NCI-H345 treated with DMSO at 0.1 percent for 48 hours (cell line): ENCODE data around the gene NUP58.

ENCODE experiments used
- DNase-seq: peaks from one replicate; lab custom pipeline; 2025; ENCODE audit not compliant: unreplicated experiment; lab: John Stamatoyannopoulos, UW

NUP58 gene, protein sequence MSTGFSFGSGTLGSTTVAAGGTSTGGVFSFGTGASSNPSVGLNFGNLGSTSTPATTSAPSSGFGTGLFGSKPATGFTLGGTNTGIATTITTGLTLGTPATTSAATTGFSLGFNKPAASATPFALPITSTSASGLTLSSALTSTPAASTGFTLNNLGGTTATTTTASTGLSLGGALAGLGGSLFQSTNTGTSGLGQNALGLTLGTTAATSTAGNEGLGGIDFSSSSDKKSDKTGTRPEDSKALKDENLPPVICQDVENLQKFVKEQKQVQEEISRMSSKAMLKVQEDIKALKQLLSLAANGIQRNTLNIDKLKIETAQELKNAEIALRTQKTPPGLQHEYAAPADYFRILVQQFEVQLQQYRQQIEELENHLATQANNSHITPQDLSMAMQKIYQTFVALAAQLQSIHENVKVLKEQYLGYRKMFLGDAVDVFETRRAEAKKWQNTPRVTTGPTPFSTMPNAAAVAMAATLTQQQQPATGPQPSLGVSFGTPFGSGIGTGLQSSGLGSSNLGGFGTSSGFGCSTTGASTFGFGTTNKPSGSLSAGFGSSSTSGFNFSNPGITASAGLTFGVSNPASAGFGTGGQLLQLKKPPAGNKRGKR

DNA sequence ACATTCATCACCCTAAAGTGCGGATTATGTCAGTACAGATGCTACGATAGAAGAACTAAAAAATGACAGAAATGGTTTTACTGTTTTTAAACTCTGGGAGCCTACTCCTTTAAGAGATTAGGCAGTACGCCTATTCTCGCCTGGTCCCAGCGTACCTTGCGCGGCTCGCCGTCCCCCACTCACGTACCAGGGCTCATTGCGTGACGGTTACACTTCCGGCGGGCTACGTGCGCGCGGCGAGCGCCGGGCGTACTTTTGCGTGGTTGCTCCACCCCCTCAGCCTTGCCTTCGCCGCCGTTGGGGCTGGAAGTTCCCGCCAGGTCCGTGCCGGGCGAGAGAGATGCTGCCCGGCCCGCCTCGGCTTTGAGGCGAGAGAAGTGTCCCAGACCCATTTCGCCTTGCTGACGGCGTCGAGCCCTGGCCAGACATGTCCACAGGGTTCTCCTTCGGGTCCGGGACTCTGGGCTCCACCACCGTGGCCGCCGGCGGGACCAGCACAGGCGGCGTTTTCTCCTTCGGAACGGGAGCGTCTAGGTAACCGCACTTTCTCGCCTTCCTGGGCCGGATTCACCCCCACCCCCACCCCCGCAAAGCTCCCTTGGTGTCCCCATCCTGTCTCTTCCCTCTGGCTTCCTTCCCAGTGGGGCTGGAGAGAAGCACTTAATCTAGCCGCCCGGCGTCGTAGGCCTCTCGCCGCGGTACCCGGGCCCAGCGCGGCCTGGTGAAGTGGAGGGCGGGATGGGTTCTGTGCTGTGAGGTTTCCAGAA is at the start of gene NUP58:
Gene NUP58, plus strand, starts transcription at position 279 of the 767 bp plus-strand sequence. Its CDS starts 149 bp downstream, at position 428.
- peak; percentile 68 for DNase-seq

DNA sequence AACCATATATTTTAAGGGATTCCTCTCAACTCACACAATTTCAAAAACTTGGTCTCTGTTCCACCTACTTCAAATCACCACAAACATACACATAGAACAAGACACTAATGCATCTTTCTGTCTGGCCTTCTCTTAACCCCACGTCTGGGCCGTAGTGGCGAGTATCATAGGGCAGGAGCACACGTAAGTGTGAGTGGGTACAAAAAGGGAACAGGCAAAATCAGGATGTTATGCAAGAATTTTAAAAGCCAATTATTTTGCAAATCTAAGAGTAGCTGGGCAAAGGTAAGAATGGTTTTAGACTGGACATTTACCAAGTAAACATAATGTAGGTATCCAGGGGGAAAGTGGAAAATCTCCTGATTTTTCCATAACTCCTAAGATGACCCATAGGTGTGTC is 49.2 kb upstream of the NUP58 start:
- no peak for DNase-seq

DNA sequence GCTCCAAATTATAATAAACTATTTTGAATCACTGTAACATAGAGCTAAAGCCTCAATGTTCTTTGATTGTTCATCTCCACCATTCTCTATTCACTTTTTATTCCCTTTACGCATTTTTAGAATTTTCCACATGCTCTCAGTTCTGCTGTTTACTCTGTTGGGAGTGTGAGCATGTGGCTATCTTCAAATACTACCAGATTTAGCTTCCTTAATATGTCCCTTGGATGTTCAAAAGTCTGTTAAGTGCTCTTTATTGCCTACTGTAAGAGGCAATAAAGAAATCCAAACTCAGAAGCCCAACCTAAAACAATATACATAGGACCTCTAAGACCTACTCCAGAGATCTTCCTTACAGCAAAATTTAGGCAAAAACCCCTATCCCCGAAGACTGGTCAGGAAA is 48.7 kb upstream of the NUP58 start:
- DNase-seq: no peak

DNA sequence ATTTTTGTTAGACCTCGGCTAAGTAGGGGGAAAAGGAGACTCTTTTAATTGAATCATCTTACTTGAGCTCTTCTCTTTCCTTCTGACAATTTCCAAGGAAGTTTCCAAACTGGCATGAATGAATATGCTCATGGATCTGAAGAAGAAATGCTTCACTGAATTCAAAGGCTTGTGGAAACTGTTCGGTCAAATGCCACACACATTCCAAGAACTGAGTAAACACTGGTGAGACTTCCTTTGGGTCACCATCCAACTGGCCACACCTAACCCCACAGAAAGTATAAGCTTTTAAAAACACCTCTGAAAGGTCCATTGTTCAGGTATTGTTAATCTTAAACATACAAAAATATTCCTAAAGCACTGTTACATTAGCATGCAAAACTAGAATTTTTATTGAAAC is 47.7 kb upstream of the NUP58 start:
- no peak for DNase-seq

DNA sequence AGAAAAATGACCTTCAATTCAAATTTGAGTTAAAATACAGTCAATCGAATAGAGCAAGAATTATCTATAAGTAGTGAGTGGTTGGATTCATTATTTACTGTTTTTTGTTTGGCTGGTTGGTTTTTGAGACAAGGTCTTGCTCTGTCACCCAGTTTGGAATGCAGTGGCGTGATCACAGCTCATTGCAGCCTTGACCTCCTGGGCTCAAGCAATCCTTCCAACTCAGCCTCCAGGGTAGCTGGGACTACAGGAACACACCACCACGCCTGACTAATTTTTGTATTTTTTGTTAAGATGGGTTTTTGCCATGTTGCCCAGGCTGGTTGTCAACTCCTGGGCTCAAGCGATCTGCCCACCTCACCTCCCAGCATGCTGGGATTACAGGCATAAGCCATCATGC is 39.2 kb upstream of the NUP58 start:
- DNase-seq: no peak

DNA sequence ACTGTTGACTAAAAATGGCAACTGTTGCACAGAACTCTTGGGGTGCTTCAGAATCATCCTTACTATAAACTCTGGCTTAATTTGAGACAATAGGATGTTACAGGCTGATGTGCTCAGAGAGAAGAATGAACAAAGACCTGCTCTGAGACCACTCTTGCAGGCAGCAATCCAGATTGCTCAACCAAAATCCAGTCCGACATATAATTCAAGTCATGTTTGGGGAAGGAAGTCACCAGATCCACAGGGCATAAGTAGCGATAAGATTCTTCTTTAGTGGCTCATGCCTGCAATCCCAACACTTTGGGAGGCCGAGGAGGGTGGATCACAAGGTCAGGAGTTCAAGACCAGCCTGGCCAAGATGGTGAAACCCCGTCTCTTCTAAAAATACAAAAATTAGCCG is 34.7 kb upstream of the NUP58 start:
- DNase-seq: no peak

DNA sequence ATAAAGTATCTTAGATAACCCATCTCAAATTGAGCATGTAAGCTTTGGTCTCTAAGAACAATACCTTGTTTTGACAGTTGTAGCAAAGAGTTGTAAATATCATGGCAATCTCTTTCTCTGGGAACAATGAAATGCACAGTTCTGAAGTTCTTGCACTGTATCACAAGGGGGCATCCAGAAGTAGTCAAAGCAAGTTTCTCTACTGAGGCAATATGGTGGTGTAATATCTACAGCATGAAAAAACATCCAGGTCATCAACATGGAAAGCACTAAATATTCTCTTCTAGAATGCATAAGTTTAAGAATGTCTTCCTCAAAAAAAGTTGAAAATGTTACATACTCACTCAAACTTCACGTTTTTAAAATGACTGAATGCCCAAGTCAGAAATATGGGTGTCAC is 33.7 kb upstream of the NUP58 start:
- DNase-seq: no peak

DNA sequence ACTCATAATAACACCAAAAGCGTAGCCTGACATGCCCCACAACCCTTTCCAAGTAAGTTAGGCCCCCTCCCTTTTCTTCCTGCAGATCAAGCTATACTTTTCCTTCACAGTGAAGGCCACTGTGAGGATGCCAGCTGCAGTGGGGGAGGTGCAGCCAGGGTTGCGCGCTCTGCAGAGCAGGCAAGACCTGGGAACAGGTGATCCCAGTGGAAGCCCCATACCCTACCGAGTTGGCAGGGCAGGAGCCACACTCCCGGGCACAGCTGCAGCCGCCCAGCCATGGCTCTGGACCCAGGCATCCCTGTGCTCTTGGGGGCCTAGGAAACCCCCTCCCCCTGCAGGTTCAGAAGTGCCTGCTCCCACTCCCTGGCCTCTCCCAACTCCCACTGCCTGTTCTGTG is 32.9 kb upstream of the NUP58 start:
- DNase-seq: no peak

DNA sequence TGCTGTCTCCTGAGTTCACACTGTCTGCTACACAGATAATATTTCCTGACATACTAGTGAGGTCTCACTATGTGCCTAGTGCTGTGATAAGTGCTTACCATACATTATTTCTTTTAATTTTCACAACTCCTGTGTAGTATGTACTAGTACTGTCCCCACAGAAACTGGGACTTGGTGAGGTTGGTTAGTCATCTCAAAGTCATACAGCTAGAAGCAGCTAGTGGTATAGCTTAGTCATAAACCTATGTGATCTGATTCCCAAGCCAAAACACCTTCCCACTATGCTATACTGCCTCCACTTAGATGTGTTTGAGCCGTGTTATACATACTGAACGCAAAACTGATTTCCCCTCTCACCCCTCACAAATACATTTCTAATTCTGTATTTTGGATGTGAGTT is 24.7 kb upstream of the NUP58 start:
- no peak for DNase-seq

DNA sequence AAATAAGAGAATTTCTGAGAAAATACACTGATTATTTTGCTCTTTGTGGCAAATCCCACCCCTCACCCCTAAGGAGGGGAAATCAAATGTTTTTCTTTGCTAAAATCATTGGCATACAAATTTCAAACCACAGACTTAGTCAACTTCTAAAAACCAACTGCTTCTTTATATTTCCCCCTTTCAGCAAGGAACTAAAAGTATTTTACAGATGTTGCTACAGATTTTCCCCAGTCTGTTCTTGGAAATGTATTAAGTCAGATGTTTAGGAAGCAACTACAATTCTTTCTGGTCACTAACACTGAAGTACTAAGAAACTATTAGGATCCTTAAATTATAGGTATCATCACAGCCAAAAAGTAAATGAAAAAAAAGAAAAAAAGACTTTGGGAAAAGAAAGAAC is 21.0 kb upstream of the NUP58 start:
- DNase-seq: no peak

DNA sequence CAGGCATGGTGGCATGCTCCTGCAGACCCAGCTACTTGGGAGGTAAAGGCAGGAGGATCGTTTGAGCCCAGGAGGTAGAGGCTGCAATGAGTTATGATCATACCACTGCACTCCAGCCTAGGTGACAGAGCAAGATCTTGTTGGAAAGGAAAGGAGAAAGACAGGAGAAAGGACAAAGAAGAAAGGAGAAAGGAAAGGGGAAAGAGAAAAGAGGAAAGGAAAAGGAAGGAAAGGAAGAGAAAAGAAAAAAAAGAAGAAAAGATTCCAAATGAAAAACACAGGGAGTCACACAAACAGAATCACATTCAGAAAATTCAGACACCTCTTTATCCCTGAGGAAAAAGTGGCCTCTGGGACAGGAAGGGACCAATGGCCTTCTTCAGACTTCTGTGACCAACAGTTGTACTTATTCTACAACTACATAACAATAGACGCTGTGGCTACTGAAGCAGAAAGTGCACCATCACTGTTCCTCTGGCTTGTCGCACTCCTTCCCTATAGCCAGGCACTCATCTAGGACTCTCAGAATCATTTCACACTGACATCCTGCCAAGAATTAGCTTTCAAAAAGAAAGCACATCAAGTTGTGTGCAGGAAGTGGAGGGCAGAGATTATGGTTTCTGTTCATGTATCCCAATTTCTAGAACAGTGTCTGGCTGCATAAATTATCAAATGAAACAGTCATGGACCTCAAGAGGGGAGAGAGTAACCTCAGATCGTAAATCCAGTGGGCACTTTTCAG is 20.1 kb upstream of the NUP58 start:
- no peak for DNase-seq

DNA sequence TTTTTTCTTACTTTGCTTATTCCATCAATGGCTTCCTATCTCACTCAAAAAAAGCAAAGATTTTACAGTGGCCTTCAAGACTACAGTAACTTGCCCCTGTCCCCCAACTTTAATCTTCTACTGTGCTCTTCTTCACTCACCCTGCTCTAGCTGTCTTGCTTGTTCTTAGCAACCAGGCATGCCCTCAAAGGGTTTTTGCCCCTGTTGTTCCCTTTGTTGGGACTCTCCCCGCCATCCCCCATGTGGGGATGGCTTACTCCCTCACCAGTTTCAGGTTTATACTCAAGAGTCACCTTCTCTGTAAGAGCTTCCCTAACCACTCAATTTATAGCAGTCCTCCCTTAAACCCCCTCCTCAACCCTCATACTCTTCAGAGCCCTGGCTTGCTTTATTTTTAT is 19.5 kb upstream of the NUP58 start:
- no peak for DNase-seq

DNA sequence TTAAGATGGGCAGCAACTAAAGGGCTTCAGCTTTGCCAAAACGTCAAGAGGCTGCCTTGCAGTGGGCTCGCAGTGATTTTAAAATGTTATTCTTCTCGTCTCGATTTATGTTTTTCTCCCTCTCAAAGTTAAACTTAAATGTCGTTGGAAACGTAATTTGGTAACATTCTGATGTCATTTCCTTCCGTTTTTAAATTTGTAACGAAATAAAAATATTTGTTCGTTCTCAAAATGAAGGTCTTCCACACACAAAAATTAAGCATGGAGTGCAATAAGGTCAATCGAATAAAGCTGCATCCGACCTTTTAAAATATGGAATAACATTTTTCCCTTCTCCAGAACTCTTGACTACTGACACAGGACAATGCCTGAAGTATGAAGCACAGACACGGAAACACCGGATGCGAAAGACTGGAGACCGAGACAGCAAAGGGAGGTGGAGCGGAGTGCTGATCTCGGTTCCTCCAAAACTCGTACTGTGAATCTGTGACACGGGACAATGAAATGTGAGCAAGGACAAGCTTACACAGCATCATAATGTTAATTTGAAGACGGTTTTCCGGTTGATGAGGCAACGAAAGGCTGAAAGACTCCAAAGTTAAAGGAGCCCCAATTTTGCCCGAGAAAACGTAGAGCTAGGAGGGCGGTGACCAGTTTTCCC is 15.0 kb upstream of the NUP58 start:
- DNase-seq: no peak

DNA sequence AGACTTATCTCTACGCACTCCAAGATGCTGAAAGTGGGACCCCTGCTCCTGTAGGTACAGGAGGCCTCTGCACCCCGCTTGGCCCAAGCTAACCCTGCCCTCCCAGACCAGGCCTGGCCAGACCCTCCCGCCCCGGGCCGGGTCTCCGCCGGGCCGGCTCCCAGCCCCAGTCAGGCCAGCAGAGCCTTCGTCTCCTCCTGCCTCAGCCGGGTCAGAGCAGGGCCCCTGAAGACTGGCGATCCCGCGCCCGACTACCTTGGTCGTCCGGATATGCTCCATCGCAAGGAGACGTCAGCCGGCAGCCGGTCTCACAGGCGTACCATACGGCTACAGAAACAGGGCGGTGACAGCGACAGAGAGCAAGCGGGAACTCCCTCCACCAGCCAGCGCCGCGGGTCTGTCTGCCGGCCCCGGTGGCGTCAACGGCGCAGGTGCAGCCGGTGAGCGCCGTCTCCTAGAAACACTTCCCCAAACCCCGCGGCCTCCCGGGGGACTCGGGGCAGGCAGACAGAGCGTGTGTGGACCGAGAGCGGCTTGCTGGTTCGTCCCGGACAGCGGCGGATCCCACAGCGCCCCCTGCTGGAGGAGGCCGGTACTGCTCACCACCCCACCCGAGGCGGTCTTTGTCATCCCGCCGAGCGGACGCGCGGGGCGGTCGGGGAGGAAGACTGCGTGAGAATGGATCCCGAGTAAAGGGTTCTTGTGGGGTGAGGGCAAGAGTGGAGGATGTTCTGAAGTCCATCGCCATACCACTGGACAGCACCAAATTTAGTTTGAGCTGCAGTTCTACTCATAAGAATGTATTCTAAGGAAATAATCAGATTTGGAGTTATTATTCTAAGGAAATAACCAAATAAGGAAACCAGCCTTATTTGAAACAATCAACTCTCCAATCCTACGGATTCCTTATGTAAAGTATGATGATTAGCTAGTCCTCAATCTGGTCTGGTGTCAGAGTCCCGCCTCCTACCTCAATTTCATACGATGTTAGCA is 14.2 kb upstream of the NUP58 start, which contains the start of gene MTMR6:
Gene MTMR6, minus strand, starts transcription at position 520 of the 993 bp plus-strand sequence. Its CDS starts 241 bp downstream, at position 279.
- DNase-seq: peak; percentile 63

DNA sequence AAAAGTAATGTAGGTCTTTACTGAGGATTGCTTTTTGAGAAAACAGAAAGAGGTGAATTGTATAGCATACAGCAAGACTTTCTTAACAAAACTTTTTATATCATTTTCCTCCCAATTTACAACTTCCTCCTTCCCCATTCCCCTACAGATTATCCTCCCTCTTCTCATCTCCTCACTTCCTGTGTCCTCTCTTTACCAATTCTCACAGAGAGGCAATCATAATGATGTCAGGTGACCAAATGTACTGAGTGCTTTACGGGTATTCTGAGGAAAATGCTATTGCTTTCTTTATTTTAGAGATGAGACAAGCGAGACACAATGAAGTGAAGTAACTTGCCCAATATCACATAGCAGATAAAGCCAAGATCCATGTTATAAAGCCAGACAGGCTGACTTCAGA is 12.5 kb upstream of the NUP58 start:
- DNase-seq: no peak

DNA sequence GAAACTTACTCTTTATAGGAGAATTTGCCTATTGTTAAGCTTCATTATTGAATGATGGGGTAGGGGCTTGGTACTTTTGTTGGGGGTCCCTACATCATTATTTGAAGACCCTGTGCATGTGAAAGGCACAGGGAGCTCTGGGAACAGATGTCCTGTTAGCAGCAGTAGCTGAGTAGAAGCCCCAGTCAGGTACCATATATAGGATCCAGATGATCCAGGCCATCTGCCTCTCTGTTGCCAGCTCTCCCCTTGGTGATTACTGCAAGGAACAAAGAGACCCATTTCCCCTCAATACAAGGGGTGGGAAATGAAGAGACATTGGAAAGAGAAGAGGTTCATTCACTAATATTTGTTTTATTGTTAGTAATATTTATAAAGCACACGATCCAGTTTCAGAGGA is 9.7 kb upstream of the NUP58 start:
- no peak for DNase-seq

DNA sequence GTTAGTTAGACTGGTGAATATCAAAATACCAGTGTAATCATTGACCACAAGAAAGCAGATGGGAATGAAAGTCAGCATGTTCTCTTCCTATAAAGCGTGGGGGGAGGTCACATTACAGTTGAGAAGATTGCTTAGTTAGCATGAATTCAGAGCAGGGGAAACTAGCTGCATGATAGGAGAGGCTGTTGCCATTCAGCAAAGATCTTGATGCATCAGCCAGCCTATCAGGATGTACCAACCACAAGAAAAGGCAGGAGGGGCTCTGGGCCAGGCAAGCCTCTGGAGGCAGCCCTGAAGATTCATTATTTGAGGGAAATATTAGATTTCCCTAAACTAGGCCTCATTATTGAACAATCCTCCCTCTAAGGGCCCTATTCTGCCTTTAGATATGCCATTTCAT is 9.1 kb upstream of the NUP58 start:
- no peak for DNase-seq

DNA sequence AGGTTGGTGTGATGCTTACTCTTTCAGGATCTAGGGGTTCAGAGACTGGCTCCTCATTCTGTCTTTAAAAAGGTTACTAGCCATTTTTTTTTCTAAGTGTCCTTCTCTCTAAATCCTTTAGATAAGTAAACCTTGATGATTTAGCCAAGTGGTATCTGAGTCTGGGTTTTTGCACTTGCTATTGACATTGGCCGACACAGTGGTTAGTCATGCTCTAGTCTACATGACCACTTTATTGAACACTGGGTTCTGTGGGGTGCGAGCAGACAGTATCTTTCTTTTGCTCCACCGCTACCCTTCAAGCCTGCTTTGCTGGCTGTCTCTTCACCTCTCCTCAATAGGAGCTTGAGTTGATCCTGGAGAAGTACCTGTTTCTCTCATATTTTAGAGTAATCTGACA is 6.2 kb upstream of the NUP58 start:
- no peak for DNase-seq

DNA sequence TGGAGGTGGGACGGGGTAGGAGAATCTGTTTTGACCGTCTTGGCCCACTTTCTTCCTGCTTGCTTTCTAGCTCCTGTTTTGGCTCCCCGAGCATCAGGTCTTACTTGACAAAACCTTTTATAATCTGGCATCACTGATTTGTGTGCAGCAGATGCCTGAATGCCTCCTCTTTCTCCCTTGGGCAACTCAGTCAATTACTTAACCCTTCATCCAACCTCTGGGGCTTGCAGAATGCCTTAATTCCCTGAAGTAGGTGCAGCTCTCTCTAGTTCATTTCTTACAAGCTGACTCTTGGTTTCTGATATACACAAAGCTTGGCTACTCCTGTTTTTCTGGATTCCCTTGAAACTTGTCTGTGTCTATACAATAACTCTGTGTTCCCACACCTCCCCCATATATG is 5.7 kb upstream of the NUP58 start:
- no peak for DNase-seq
